ENCODE results near the gene BBS7.

The BBS7 gene

GRCh38 chr4:121789960-121790829 is 80.1 kb downstream of the BBS7 start:
- DNase-seq: no peak

GRCh38 chr4:121789455-121789854 is 80.8 kb downstream of the BBS7 start:
- DNase-seq: no peak

GRCh38 chr4:121788896-121789295 is 81.4 kb downstream of the BBS7 start:
- no peak for DNase-seq

GRCh38 chr4:121786221-121786620 is 84.1 kb downstream of the BBS7 start:
- no peak for DNase-seq

- no peak for DNase-seq
Observed at GRCh38 chr4:121785479-121785878, 84.8 kb downstream of the BBS7 start.

GRCh38 chr4:121784975-121785374 is 85.3 kb downstream of the BBS7 start:
- no peak for DNase-seq

GRCh38 chr4:121784401-121784800 is 85.9 kb downstream of the BBS7 start:
- DNase-seq: no peak

- DNase-seq: no peak
Observed at GRCh38 chr4:121783210-121783609, 87.1 kb downstream of the BBS7 start.

GRCh38 chr4:121778991-121779628 is 91.2 kb downstream of the BBS7 start:
- DNase-seq: no peak

GRCh38 chr4:121777625-121778024 is 92.6 kb downstream of the BBS7 start:
- DNase-seq: no peak

- DNase-seq: no peak
Observed at GRCh38 chr4:121776610-121777401, 93.5 kb downstream of the BBS7 start.
